HG03135 (cell line): ENCODE data around the gene PHC3.

Source experiments
- ATAC-seq: cut with Tn5 transposase; IDR thresholded peaks from one replicate; pipeline ENCODE4 v1.9.1; 2021; ENCODE audit warnings: mild to moderate bottlenecking, moderate library complexity; ENCODE audit not compliant: unreplicated experiment

The PHC3 gene

GRCh38 chr3:170044795-170045244 lies 136.7 kb downstream of the PHC3 start:
- ATAC-seq: peak; percentile 73

DNA sequence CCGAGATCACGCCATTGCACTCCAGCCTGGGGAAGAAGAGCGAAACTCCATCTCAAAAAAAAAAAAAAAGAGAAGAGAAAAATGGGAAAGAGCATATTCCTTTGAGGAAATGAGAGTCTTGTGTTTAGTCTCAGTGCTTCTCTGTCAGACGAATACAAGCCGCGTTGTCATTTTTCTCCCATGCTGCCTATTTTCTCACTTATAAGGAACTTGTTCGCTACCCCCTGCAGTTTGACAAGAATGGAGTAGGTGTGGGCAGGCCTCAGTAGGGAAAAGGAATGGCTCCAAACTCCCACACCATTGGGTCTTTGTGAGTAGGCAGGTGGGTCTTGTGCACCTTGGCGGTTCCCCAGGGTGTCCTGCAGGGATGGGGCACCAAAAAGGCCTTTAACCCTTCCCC lies 137.3 kb downstream of the PHC3 start:
- ATAC-seq: no peak

- no peak for ATAC-seq
These were observed 138.0 kb downstream of the PHC3 start for GRCh38 chr3:170043506-170043905.

GRCh38 chr3:170040418-170040817 lies 141.1 kb downstream of the PHC3 start:
- ATAC-seq: no peak

GRCh38 chr3:170038434-170039110 lies 143.0 kb downstream of the PHC3 start:
- peak; percentile 18 for ATAC-seq
